WTC11 (cell line): ENCODE measurements around the gene NDE1.
"Not testable (repeated sequence)": the region's sequence is repeated elsewhere in the genome, so short reads cannot be mapped to it uniquely, and the experiment has no call there.

Experiments
- CTCF ChIP-seq: fragments of 200-600 bp; IDR thresholded peaks from 2 replicates; pipeline ENCODE4 v1.8.0; 2022; ENCODE audit warnings: antibody characterized with exemption
- E2F1 ChIP-seq: sonication (generic); formaldehyde crosslinking; IDR thresholded peaks from 2 replicates; pipeline ENCODE4 v1.8.0; 2022; ENCODE audit warnings: mild to moderate bottlenecking, missing genetic modification reagents

- TF ChIP-seq CTCF; E2F1 (CRISPR knock-in tag): not testable (repeated sequence)
Measured at GRCh38 chr16:15692508-15692907, 42.5 kb downstream of the NDE1 start.
